GM23338 (cell line): ENCODE data around the gene MAP2K5. TPM values are rescaled to one million over a fixed set of nuclear protein-coding genes. Genes with fewer than 3 reads are reported as not detected.

Experiments
- ATAC-seq: fragments of 200-7000 bp; cut with Tn5 transposase; 3 replicates; pipeline ENCODE4 v1.9.1; 2020
- DNase-seq: peaks from one replicate; pipeline ENCODE4 v3.0.0-alpha.2; 2015; ENCODE audit warnings: low spot score
- H2AFZ ChIP-seq: fragments of 200-600 bp; sonication (generic); 2 replicates; pipeline ENCODE4 v1.8.0; 2016; ENCODE audit warnings: antibody characterized with exemption, mild to moderate bottlenecking, moderate library complexity
- H3F3A ChIP-seq: fragments of 200-600 bp; sonication (generic); replicated peaks from 2 replicates; pipeline ENCODE4 v1.8.0; 2017; ENCODE audit warnings: antibody characterized with exemption, mixed run types, low read depth
- H3K27ac ChIP-seq: fragments of 200-600 bp; sonication (generic); 2 replicates; pipeline ENCODE4 v1.6.1; 2016; ENCODE audit warnings: low read depth
- H3K27me3 ChIP-seq: fragments of 200-600 bp; sonication (generic); 2 replicates; pipeline ENCODE4 v1.8.0; 2016; ENCODE audit warnings: mild to moderate bottlenecking, mixed run types, moderate library complexity; ENCODE audit not compliant: insufficient read depth
- H3K36me3 ChIP-seq: fragments of 200-600 bp; sonication (generic); 2 replicates; pipeline ENCODE4 v1.8.0; 2016; ENCODE audit warnings: mild to moderate bottlenecking; ENCODE audit not compliant: insufficient read depth
- H3K4me1 ChIP-seq: fragments of 200-600 bp; sonication (generic); 2 replicates; pipeline ENCODE4 v1.8.0; 2016; ENCODE audit warnings: mild to moderate bottlenecking, moderate library complexity; ENCODE audit not compliant: insufficient read depth
- H3K4me2 ChIP-seq: fragments of 200-600 bp; sonication (generic); 2 replicates; pipeline ENCODE4 v1.7.1; 2017; ENCODE audit warnings: mixed run types
- H3K4me3 ChIP-seq: fragments of 200-600 bp; sonication (generic); 2 replicates; pipeline ENCODE4 v1.6.1; 2016; ENCODE audit warnings: mixed run types
- H3K79me2 ChIP-seq: fragments of 200-600 bp; sonication (generic); replicated peaks from 2 replicates; pipeline ENCODE4 v1.8.0; 2017; ENCODE audit warnings: mild to moderate bottlenecking; ENCODE audit not compliant: insufficient read depth
- H3K9me2 ChIP-seq: fragments of 200-600 bp; sonication (generic); 2 replicates; pipeline ENCODE4 v1.8.0; 2017; ENCODE audit not compliant: insufficient read depth
- H4K20me1 ChIP-seq: fragments of 200-600 bp; sonication (generic); replicated peaks from 2 replicates; pipeline ENCODE4 v1.8.0; 2017; ENCODE audit warnings: mild to moderate bottlenecking; ENCODE audit not compliant: insufficient read depth
- H3K27ac Mint-ChIP-seq: 2 replicates; pipeline ENCODE4 v1.8.0; 2020; ENCODE audit warnings: inconsistent platforms, mild to moderate bottlenecking, moderate library complexity, mixed read lengths
- H3K27me3 Mint-ChIP-seq: 3 replicates; pipeline ENCODE4 v1.8.0; 2022; ENCODE audit warnings: low read depth, mild to moderate bottlenecking, moderate library complexity, mixed read lengths, inconsistent platforms; ENCODE audit not compliant: insufficient read depth, poor library complexity
- H3K36me3 Mint-ChIP-seq: 3 replicates; pipeline ENCODE4 v1.8.0; 2021; ENCODE audit warnings: low read depth, mild to moderate bottlenecking, inconsistent platforms, moderate library complexity, mixed read lengths
- H3K4me1 Mint-ChIP-seq: 3 replicates; pipeline ENCODE4 v1.8.0; 2020; ENCODE audit warnings: mild to moderate bottlenecking, inconsistent platforms, mixed read lengths
- H3K4me3 Mint-ChIP-seq: 3 replicates; pipeline ENCODE4 v1.8.0; 2021; ENCODE audit warnings: moderate library complexity, mild to moderate bottlenecking, inconsistent platforms, mixed read lengths
- H3K9me3 Mint-ChIP-seq: 3 replicates; pipeline ENCODE4 v1.8.0; 2020; ENCODE audit warnings: moderate library complexity, mild to moderate bottlenecking, inconsistent platforms, mixed read lengths
- ETS1 ChIP-seq: IDR thresholded peaks from 2 replicates; pipeline ENCODE4 v1.6.1; 2016; ENCODE audit warnings: antibody characterized with exemption
- EZH2 ChIP-seq: fragments of 200-600 bp; sonication (generic); IDR thresholded peaks from one replicate; pipeline ENCODE4 v1.8.0; 2017; ENCODE audit warnings: antibody characterized with exemption, mild to moderate bottlenecking, low read depth; ENCODE audit not compliant: unreplicated experiment
- EZH2phosphoT487 ChIP-seq: fragments of 200-600 bp; sonication (generic); IDR thresholded peaks from one replicate; pipeline ENCODE4 v1.8.1; 2018; ENCODE audit warnings: antibody characterized with exemption; ENCODE audit not compliant: unreplicated experiment
- JUNB ChIP-seq: IDR thresholded peaks from one replicate; pipeline ENCODE4 v1.6.1; 2016; ENCODE audit warnings: antibody characterized with exemption; ENCODE audit not compliant: unreplicated experiment
- NANOG ChIP-seq: IDR thresholded peaks from 2 replicates; pipeline ENCODE4 v1.6.1; 2016; ENCODE audit warnings: antibody characterized with exemption, borderline replicate concordance
- POLR2AphosphoS5 ChIP-seq: IDR thresholded peaks from 2 replicates; pipeline ENCODE4 v1.6.1; 2016; ENCODE audit warnings: antibody characterized with exemption, low read depth
- STAT1 ChIP-seq: IDR thresholded peaks from one replicate; pipeline ENCODE4 v1.6.1; 2016; ENCODE audit warnings: antibody characterized with exemption; ENCODE audit not compliant: unreplicated experiment
- ZNF114 ChIP-seq: fragments of 250-450 bp; sonication (Bioruptor Pico); IDR thresholded peaks from 2 replicates; pipeline ENCODE4 v1.5.0; 2020; ENCODE audit warnings: mild to moderate bottlenecking, moderate library complexity
- ZNF331 ChIP-seq: fragments of 250-450 bp; sonication (Bioruptor Pico); IDR thresholded peaks from 2 replicates; pipeline ENCODE4 v1.5.0; 2020; ENCODE audit warnings: low read depth, mild to moderate bottlenecking, moderate library complexity
- polyA plus RNA-seq: library from polyadenylated mRNA; unstranded; fragments of >200 nt; fragmentation: Nextera tagmentation; extraction: Ambion mirVana; gene quantifications from 2 replicates; pipeline ENCODE4 v1.2.1, GENCODE V29; 2016
- total RNA-seq: library from RNA; depleted of rRNA; stranded (reverse); fragments of >200 nt; shearing (Covaris generic); gene quantifications from 2 replicates; pipeline ENCODE4 v1.2.3, GENCODE V29; 2014
- TF ChIP-seq, protein P1 (sequence below): IDR thresholded peaks from one replicate; pipeline ENCODE4 v1.6.1; 2018; ENCODE audit warnings: antibody characterized with exemption; ENCODE audit not compliant: unreplicated experiment
- TF ChIP-seq, protein P2 (sequence below), 2 experiments: fragments of 200-600 bp in 1 of 2; sonication (generic) in 1 of 2; conservative IDR thresholded peaks; 2 replicates each; pipeline versions ENCODE4 v1.5.1 to v1.6.1; 2016 to 2017; ENCODE audit warnings: antibody characterized with exemption in 2 of 2, low read depth in 2 of 2, mild to moderate bottlenecking in 2 of 2, moderate library complexity in 1 of 2

Gene MAP2K5
- total and polyA plus RNA-seq, 2 experiments from 2014 or later: 6.5 to 13.6 TPM

DNA sequence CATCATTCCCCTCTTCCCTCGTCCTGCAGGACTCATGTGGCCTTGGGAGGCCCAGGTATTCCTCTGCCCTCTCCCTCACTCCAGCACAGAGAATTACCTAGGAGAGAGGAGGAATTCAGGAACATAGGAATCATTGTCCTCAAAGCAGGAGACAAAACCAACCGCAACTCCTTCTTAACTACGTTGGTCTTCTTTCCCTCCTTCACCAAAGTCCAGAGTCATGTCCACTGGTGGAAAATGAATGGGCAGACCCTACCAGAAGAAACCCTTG, 227.8 kb downstream of the MAP2K5 start:
- Histone ChIP-seq H3K27me3 (no peaks in the 10 kb centered on the region), H3K9me2 (peaks cover 6% of the 10 kb centered on the region; the same call in 1 of the 2 replicates), H2AFZ (no peak overlapping the region), H3K4me3 (no peak overlapping the region), H3K79me2 (no peaks in the 10 kb centered on the region), H3F3A (no peaks in the 10 kb centered on the region), H4K20me1 (no peaks in the 10 kb centered on the region), H3K4me2 (no peak overlapping the region), H3K36me3 (no peaks in the 10 kb centered on the region), H3K4me1 (peaks cover 54% of the 10 kb centered on the region), H3K27ac (no peak overlapping the region)
- Mint-ChIP-seq H3K27me3 (no peaks in the 10 kb centered on the region), H3K36me3 (no peaks in the 10 kb centered on the region), H3K9me3 (no peaks in the 10 kb centered on the region), H3K27ac (peak overlapping the region; percentile 26; the same call in 1 of the 2 replicates), H3K4me1 (peaks cover 77% of the 10 kb centered on the region), H3K4me3 (no peak overlapping the region)
- no peak for TF ChIP-seq EZH2
- TF ChIP-seq, protein P1, sequence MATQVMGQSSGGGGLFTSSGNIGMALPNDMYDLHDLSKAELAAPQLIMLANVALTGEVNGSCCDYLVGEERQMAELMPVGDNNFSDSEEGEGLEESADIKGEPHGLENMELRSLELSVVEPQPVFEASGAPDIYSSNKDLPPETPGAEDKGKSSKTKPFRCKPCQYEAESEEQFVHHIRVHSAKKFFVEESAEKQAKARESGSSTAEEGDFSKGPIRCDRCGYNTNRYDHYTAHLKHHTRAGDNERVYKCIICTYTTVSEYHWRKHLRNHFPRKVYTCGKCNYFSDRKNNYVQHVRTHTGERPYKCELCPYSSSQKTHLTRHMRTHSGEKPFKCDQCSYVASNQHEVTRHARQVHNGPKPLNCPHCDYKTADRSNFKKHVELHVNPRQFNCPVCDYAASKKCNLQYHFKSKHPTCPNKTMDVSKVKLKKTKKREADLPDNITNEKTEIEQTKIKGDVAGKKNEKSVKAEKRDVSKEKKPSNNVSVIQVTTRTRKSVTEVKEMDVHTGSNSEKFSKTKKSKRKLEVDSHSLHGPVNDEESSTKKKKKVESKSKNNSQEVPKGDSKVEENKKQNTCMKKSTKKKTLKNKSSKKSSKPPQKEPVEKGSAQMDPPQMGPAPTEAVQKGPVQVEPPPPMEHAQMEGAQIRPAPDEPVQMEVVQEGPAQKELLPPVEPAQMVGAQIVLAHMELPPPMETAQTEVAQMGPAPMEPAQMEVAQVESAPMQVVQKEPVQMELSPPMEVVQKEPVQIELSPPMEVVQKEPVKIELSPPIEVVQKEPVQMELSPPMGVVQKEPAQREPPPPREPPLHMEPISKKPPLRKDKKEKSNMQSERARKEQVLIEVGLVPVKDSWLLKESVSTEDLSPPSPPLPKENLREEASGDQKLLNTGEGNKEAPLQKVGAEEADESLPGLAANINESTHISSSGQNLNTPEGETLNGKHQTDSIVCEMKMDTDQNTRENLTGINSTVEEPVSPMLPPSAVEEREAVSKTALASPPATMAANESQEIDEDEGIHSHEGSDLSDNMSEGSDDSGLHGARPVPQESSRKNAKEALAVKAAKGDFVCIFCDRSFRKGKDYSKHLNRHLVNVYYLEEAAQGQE: no peak
- TF ChIP-seq EZH2phosphoT487: no peak
- no peak for TF ChIP-seq STAT1
- TF ChIP-seq JUNB: no peak
- TF ChIP-seq, protein P2, sequence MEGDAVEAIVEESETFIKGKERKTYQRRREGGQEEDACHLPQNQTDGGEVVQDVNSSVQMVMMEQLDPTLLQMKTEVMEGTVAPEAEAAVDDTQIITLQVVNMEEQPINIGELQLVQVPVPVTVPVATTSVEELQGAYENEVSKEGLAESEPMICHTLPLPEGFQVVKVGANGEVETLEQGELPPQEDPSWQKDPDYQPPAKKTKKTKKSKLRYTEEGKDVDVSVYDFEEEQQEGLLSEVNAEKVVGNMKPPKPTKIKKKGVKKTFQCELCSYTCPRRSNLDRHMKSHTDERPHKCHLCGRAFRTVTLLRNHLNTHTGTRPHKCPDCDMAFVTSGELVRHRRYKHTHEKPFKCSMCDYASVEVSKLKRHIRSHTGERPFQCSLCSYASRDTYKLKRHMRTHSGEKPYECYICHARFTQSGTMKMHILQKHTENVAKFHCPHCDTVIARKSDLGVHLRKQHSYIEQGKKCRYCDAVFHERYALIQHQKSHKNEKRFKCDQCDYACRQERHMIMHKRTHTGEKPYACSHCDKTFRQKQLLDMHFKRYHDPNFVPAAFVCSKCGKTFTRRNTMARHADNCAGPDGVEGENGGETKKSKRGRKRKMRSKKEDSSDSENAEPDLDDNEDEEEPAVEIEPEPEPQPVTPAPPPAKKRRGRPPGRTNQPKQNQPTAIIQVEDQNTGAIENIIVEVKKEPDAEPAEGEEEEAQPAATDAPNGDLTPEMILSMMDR (conservative IDR thresholded peaks at IDR 0.05; ENCODE audit: low read depth in 2 of 2): no peak
- no peak for TF ChIP-seq ZNF331 (CRISPR knock-in tag)
- no peak for TF ChIP-seq ZNF114 (CRISPR knock-in tag)
- no peak for TF ChIP-seq ETS1
- TF ChIP-seq POLR2AphosphoS5: no peak
- no peak for TF ChIP-seq NANOG
- ATAC-seq: peak; percentile 42
- no peak for DNase-seq
